ENCODE measurements around the gene EPB41L5. TPM values are rescaled to one million over a fixed set of nuclear protein-coding genes. Genes with fewer than 3 reads are reported as not detected.

Gene EPB41L5
- total and polyA plus RNA-seq, 2 experiments from 2014 or later: 31.1 to 41.7 TPM

DNA sequence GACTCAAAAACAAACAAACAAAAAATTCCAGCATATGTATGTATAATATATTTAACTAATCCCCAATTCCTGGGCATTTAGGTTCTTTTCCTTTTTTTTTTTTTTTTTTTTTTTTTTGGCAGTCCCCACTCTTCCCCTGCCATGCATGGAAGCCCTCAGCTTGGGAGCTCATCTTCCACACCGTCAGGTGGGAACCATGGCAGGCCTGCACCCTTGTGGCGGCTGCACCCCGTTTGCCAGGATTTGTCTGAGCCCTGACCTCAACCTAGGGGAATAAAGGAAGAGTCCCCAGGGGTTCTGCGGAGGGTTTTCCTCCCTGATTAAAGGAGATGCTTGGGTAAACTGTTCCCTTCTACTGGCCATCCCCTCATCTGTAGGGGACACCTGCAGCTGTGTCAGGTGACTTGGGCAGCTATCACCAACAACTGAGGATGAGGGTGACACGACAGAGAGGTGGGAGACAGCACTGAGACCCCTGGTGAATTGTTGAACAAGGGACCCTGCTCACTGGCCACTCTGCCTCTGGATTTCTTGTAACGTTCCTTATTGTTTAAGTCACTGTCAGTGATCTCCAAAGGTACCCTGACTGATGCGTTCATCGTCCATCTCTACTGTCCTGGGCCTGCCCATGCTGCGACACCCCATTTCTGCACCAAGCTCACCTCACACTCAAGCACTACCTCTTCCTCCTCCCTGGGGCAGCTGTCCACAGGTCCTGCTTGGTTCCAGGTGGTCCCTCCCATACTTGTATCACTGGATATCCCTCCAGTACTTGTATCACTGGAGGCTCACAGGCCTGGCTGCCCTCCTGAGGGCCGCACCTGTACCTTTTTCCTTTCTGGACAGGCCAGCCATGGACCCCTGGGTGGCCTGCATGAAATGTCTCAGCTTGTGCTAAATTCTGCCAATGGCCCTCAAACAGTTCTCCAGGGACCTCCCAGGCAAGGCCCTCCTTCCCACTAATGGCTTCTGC is 195.8 kb downstream of the EPB41L5 start:
- no peak overlapping the region for H3K4me3 ChIP-seq
- H3K4me1 ChIP-seq (ENCODE audit: insufficient read depth): no peaks in the 10 kb centered on the region
- H3K36me3 ChIP-seq (replicated peaks; ENCODE audit: insufficient read depth, low read depth): no peaks in the 10 kb centered on the region
- no peak overlapping the region for H3K27ac ChIP-seq
- no peak overlapping the region for H2AFZ ChIP-seq
- no peaks in the 10 kb centered on the region for H3K79me2 ChIP-seq
- H3K4me2 ChIP-seq: no peak overlapping the region
- H3K27me3 ChIP-seq: no peaks in the 10 kb centered on the region
- no peak for DNase-seq (ENCODE audit: low spot score)
- H3K9me2 ChIP-seq (replicated peaks; ENCODE audit: insufficient read depth): no peaks in the 10 kb centered on the region
- no peak for TF ChIP-seq EZH2 (IDR thresholded peaks at IDR 0.05; ENCODE audit: borderline replicate concordance)
- no peak for TF ChIP-seq EZH2phosphoT487 (IDR thresholded peaks at IDR 0.05; ENCODE audit: low read depth, severe bottlenecking, unreplicated experiment)
- TF ChIP-seq, protein P1, sequence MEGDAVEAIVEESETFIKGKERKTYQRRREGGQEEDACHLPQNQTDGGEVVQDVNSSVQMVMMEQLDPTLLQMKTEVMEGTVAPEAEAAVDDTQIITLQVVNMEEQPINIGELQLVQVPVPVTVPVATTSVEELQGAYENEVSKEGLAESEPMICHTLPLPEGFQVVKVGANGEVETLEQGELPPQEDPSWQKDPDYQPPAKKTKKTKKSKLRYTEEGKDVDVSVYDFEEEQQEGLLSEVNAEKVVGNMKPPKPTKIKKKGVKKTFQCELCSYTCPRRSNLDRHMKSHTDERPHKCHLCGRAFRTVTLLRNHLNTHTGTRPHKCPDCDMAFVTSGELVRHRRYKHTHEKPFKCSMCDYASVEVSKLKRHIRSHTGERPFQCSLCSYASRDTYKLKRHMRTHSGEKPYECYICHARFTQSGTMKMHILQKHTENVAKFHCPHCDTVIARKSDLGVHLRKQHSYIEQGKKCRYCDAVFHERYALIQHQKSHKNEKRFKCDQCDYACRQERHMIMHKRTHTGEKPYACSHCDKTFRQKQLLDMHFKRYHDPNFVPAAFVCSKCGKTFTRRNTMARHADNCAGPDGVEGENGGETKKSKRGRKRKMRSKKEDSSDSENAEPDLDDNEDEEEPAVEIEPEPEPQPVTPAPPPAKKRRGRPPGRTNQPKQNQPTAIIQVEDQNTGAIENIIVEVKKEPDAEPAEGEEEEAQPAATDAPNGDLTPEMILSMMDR (IDR thresholded peaks at IDR 0.05; ENCODE audit: poor library complexity): no peak
- H3K9me3 ChIP-seq (ENCODE audit: low read depth): no peaks in the 10 kb centered on the region
- 97% methylated on average over 10 of the region's 10 CpGs for WGBS (ENCODE audit: low lambda C conversion rate, missing lambda C conversion rate)
- no peaks in the 10 kb centered on the region for H4K20me1 ChIP-seq (ENCODE audit: insufficient read depth, poor library complexity, severe bottlenecking)

DNA sequence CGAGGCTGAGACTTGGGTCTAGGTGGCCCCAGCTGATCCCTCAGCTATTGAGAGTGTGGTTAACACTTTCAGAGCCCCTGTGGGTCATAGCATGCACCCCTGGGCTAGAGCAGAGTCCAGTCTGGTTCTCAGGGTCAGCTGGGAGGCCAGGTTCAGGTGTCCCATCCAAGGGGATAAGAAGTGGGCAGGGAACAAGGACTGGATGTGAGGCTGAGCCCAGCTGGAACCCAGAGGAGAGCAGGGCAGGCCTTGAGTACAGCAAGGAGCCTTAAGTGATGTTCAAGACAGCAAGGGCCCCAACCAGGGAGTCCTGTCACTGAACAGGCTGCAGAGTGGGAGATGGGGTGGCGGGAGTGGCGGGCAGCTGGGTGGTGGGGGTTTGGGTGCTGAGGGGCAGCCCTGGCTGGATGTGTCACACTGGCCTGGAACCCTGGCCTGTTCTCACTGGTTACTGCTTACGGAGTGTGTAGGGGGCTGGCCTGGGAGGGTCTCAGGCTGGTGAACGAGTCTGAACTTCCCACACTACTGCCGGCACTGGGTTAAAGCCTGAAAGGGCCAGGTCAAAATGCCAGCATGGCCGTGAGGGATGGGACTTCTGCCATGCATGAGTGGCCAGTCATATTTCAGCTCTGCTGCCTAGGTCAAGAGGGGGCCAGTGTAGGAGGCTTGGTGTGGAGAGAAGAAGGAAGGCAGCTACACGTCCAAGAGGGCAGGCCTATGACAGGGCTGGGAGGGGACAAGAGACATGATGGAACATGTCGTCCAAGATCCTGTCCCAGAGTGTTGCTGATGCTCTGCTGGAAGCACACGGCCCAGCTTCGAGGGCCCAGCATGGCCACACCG is 196.8 kb downstream of the EPB41L5 start:
- Histone ChIP-seq H2AFZ (no peak overlapping the region), H3K4me3 (no peak overlapping the region), H3K9me3 (ENCODE audit: low read depth) (no peaks in the 10 kb centered on the region), H3K79me2 (no peaks in the 10 kb centered on the region), H4K20me1 (ENCODE audit: insufficient read depth, poor library complexity, severe bottlenecking) (no peaks in the 10 kb centered on the region), H3K36me3 (replicated peaks; ENCODE audit: insufficient read depth, low read depth) (no peaks in the 10 kb centered on the region), H3K9me2 (replicated peaks; ENCODE audit: insufficient read depth) (no peaks in the 10 kb centered on the region), H3K27ac (no peak overlapping the region), H3K27me3 (no peaks in the 10 kb centered on the region), H3K4me1 (ENCODE audit: insufficient read depth) (no peaks in the 10 kb centered on the region), H3K4me2 (no peak overlapping the region)
- no peak for DNase-seq (ENCODE audit: low spot score)
- 90% methylated on average over 12 of the region's 12 CpGs for WGBS (ENCODE audit: low lambda C conversion rate, missing lambda C conversion rate)
- no peak for TF ChIP-seq EZH2phosphoT487 (IDR thresholded peaks at IDR 0.05; ENCODE audit: low read depth, severe bottlenecking, unreplicated experiment)

DNA sequence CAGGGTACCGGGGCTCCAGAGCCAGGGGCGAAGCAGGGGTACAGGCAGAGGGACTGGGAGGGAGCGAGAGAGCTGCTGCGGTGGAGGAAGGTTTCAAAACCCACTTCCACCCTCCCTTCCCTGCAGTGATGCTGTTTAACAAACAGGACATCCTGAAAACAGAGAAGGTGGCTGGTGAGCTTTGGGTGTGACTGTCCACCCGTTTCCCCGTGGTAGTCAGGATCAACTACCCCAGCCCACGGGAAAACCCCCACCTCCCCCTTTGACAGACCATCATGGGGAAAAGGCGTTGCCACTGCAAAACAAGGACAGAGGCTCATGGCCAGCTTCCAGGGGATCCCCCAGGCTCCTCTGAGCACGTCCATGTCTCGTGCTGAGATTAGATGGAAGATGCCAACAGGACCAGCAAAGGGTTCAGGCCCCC is 197.4 kb downstream of the EPB41L5 start:
- Histone ChIP-seq H3K9me3 (ENCODE audit: low read depth) (no peaks in the 10 kb centered on the region), H3K27ac (no peak overlapping the region), H3K4me3 (no peak overlapping the region), H3K4me1 (ENCODE audit: insufficient read depth) (no peaks in the 10 kb centered on the region), H3K27me3 (no peaks in the 10 kb centered on the region), H3K79me2 (no peaks in the 10 kb centered on the region), H3K4me2 (no peak overlapping the region), H2AFZ (no peak overlapping the region), H3K9me2 (replicated peaks; ENCODE audit: insufficient read depth) (no peaks in the 10 kb centered on the region), H4K20me1 (ENCODE audit: insufficient read depth, poor library complexity, severe bottlenecking) (no peaks in the 10 kb centered on the region), H3K36me3 (replicated peaks; ENCODE audit: insufficient read depth, low read depth) (no peaks in the 10 kb centered on the region)
- TF ChIP-seq EZH2phosphoT487 (IDR thresholded peaks at IDR 0.05; ENCODE audit: low read depth, severe bottlenecking, unreplicated experiment): no peak
- TF ChIP-seq, protein P1 (IDR thresholded peaks at IDR 0.05; ENCODE audit: poor library complexity): no peak
- no peak for TF ChIP-seq EZH2 (IDR thresholded peaks at IDR 0.05; ENCODE audit: borderline replicate concordance)
- 84% methylated on average over 10 of the region's 10 CpGs for WGBS (ENCODE audit: low lambda C conversion rate, missing lambda C conversion rate)
- DNase-seq (ENCODE audit: low spot score): no peak

Data from hepatocyte (in vitro differentiated cells).